ENCODE results near the gene STPG2. TPM values are rescaled to one million over a fixed set of nuclear protein-coding genes. Genes with fewer than 3 reads are reported as not detected.

Gene STPG2
- total RNA-seq, 1 experiment from 2014 or later = 0.20 TPM

GRCh38 chr4:98110214-98110613 is 33.1 kb downstream of the STPG2 start:
- Histone ChIP-seq H2BK15ac (ENCODE audit: low read depth, low read length) (no peak overlapping the region), H2BK5ac (ENCODE audit: insufficient read length, low read length) (peak overlapping the region; percentile 38), H3K79me2 (ENCODE audit: insufficient read depth, low read length) (no peaks in the 10 kb centered on the region), H3T11ph (ENCODE audit: low read length) (no peak overlapping the region), H4K91ac (ENCODE audit: insufficient read length, low read depth, low read length) (no peak overlapping the region), H2BK12ac (ENCODE audit: insufficient read length, low read depth, low read length) (peak overlapping the region; percentile 51), H4K20me1 (ENCODE audit: control insufficient read depth, insufficient read depth, insufficient read length) (no peaks in the 10 kb centered on the region), H2AK5ac (ENCODE audit: insufficient read length, low read length) (peak overlapping the region; percentile 79), H3K23ac (ENCODE audit: insufficient read length, low read depth, low read length) (no peak overlapping the region), H4K5ac (ENCODE audit: insufficient read length, low read depth, low read length) (no peak overlapping the region), H2AFZ (ENCODE audit: low read length) (no peak overlapping the region), H3K4ac (ENCODE audit: low read depth, low read length) (no peak overlapping the region), H3K4me2 (ENCODE audit: insufficient read depth, insufficient read length, low read length) (no peak overlapping the region), H3K9ac (ENCODE audit: extremely low read depth, insufficient read length, low read length) (no peak overlapping the region), H3K18ac (ENCODE audit: insufficient read length, low read depth, low read length) (no peak overlapping the region), H2BK20ac (ENCODE audit: low read depth, low read length, poor library complexity, severe bottlenecking) (no peak overlapping the region), H2BK120ac (ENCODE audit: low read depth, low read length, poor library complexity, severe bottlenecking) (peak overlapping the region; percentile 44), H3K9me3 (ENCODE audit: control insufficient read depth, low read depth, low read length) (no peaks in the 10 kb centered on the region), H3K27ac (ENCODE audit: insufficient read length, low read depth, low read length) (peak overlapping the region; percentile 88), H3K27me3 (ENCODE audit: insufficient read depth, low read length) (no peaks in the 10 kb centered on the region), H3K79me1 (ENCODE audit: insufficient read depth, low read depth, low read length, poor library complexity, severe bottlenecking) (no peaks in the 10 kb centered on the region), H3K56ac (ENCODE audit: insufficient read length, low read depth, low read length) (no peak overlapping the region), H3K14ac (ENCODE audit: insufficient read depth, low read length) (0 out of 2 replicates have a peak overlapping the region, but pooled peaks have one; percentile 21), H3K4me1 (ENCODE audit: insufficient read depth, low read length) (peaks cover 7% of the 10 kb centered on the region; the same call in 1 of the 2 replicates), H3K23me2 (ENCODE audit: insufficient read length, low read depth, low read length, poor library complexity, severe bottlenecking) (no peaks in the 10 kb centered on the region), H4K8ac (replicated peaks; ENCODE audit: insufficient read length, low read depth, low read length) (no peak overlapping the region)
- TF ChIP-seq CTCF (conservative IDR thresholded peaks at IDR 0.05) = no peak
- no peak for DNase-seq
- no peak overlapping the region for H3K4me3 Mint-ChIP-seq
- WGBS (ENCODE audit: extremely low coverage, insufficient read length, low lambda C conversion rate) = no CpG with 5 or more reads among the region's 5 CpGs
- peaks cover 32 to 40% of the 10 kb centered on the region in 2 experiments for H3K4me1 Mint-ChIP-seq
- peaks cover 14 to 18% of the 10 kb centered on the region in 2 experiments for H3K9me3 Mint-ChIP-seq
- H3K27me3 Mint-ChIP-seq (ENCODE audit: low read depth) = no peaks in the 10 kb centered on the region
- peak overlapping the region in 2 of 3 experiments; percentile 70 to 89; a peak in 2 of 7 replicates for H3K27ac Mint-ChIP-seq
- peaks cover 0 to 19% (median 1%) of the 10 kb centered on the region in 3 experiments; a peak in 4 of 7 replicates for H3K36me3 Mint-ChIP-seq (ENCODE audit: insufficient read depth in 1 of 3, low read depth in 3 of 3)

All from H9 (cell line).